Neural progenitor cell (in vitro differentiated cells): ENCODE results near the gene CD244. TPM values are rescaled to one million over a fixed set of nuclear protein-coding genes. Genes with fewer than 3 reads are reported as not detected.

Experiments used
- DNase-seq: peaks from one replicate; pipeline ENCODE4 v3.0.0-alpha.2; 2016; ENCODE audit warnings: low spot score
- H2AFZ ChIP-seq: fragments of 200-600 bp; sonication (generic); replicated peaks from 2 replicates; pipeline ENCODE4 v1.6.1; 2016; ENCODE audit warnings: antibody characterized with exemption
- H3F3A ChIP-seq: fragments of 200-600 bp; sonication (generic); 2 replicates; pipeline ENCODE4 v1.6.1; 2016; ENCODE audit warnings: antibody characterized with exemption, low read depth
- H3K27ac ChIP-seq: fragments of 200-600 bp; sonication (generic); 2 replicates; pipeline ENCODE4 v1.5.1; 2016; ENCODE audit warnings: mild to moderate bottlenecking
- H3K27me3 ChIP-seq: fragments of 200-600 bp; sonication (generic); 2 replicates; pipeline ENCODE4 v1.6.1; 2016; ENCODE audit warnings: mild to moderate bottlenecking, moderate library complexity
- H3K36me3 ChIP-seq: fragments of 200-600 bp; sonication (generic); 2 replicates; pipeline ENCODE4 v1.5.1; 2016
- H3K4me1 ChIP-seq: fragments of 200-600 bp; sonication (generic); 2 replicates; pipeline ENCODE4 v1.6.1; 2016; ENCODE audit warnings: mixed run types
- H3K4me2 ChIP-seq: fragments of 200-600 bp; sonication (generic); 2 replicates; pipeline ENCODE4 v1.6.1; 2016
- H3K4me3 ChIP-seq: fragments of 200-600 bp; sonication (generic); 2 replicates; pipeline ENCODE4 v1.5.1; 2016
- H3K79me2 ChIP-seq: fragments of 200-600 bp; sonication (generic); 2 replicates; pipeline ENCODE4 v1.6.1; 2016; ENCODE audit warnings: low read depth
- H3K9ac ChIP-seq: fragments of 200-600 bp; sonication (generic); 2 replicates; pipeline ENCODE4 v1.6.1; 2016
- H3K9me3 ChIP-seq: fragments of 200-600 bp; sonication (generic); 2 replicates; pipeline ENCODE4 v1.5.1; 2016; ENCODE audit warnings: low read depth
- H4K20me1 ChIP-seq: fragments of 200-600 bp; sonication (generic); 2 replicates; pipeline ENCODE4 v1.6.1; 2016; ENCODE audit warnings: low read depth
- H3K27ac Mint-ChIP-seq: 3 replicates; pipeline ENCODE4 v1.8.0; 2021; ENCODE audit warnings: mixed read lengths
- H3K27me3 Mint-ChIP-seq: 2 replicates; pipeline ENCODE4 v1.8.0; 2022; ENCODE audit warnings: low read depth, mild to moderate bottlenecking, inconsistent platforms, moderate library complexity, mixed read lengths; ENCODE audit not compliant: insufficient read depth
- H3K36me3 Mint-ChIP-seq: 3 replicates; pipeline ENCODE4 v1.8.0; 2021; ENCODE audit warnings: mixed read lengths
- H3K4me1 Mint-ChIP-seq: 3 replicates; pipeline ENCODE4 v1.8.0; 2021; ENCODE audit warnings: mixed read lengths
- H3K4me3 Mint-ChIP-seq: 3 replicates; pipeline ENCODE4 v1.8.0; 2021; ENCODE audit warnings: mild to moderate bottlenecking, moderate library complexity, mixed read lengths
- H3K9me3 Mint-ChIP-seq: 3 replicates; pipeline ENCODE4 v1.8.0; 2020; ENCODE audit warnings: mixed read lengths
- CTCF ChIP-seq: fragments of 200-600 bp; sonication (generic); IDR thresholded peaks from 2 replicates; pipeline ENCODE4 v1.5.1; 2017; ENCODE audit warnings: antibody characterized with exemption, mild to moderate bottlenecking
- EZH2 ChIP-seq: fragments of 200-600 bp; sonication (generic); IDR thresholded peaks from 2 replicates; pipeline ENCODE4 v1.6.1; 2017; ENCODE audit warnings: antibody characterized with exemption, mild to moderate bottlenecking, moderate library complexity
- EZH2phosphoT487 ChIP-seq: fragments of 200-600 bp; sonication (generic); IDR thresholded peaks from 2 replicates; pipeline ENCODE4 v1.6.1; 2017; ENCODE audit warnings: antibody characterized with exemption
- total RNA-seq: library from RNA; depleted of rRNA; stranded (reverse); fragments of >200 nt; gene quantifications from 2 replicates; pipeline ENCODE4 v1.2.3, GENCODE V29; 2015; ENCODE audit warnings: low replicate concordance

The CD244 gene
- total RNA-seq, 1 donor from 2014 or later: not detected

- no peaks in the 10 kb centered on the region for H3K36me3 Mint-ChIP-seq
- no peaks in the 10 kb centered on the region for H3K4me1 Mint-ChIP-seq
- Histone ChIP-seq H3K9me3 (peaks cover 3% of the 10 kb centered on the region), H3K79me2 (no peaks in the 10 kb centered on the region), H2AFZ (no peak overlapping the region), H3K27ac (no peak overlapping the region), H3F3A (no peaks in the 10 kb centered on the region), H3K9ac (no peak overlapping the region), H3K36me3 (no peaks in the 10 kb centered on the region), H3K4me1 (no peaks in the 10 kb centered on the region), H4K20me1 (no peaks in the 10 kb centered on the region), H3K4me3 (no peak overlapping the region), H3K27me3 (no peaks in the 10 kb centered on the region), H3K4me2 (no peak overlapping the region)
- H3K27me3 Mint-ChIP-seq: peaks cover 9% of the 10 kb centered on the region
- no peak overlapping the region for H3K27ac Mint-ChIP-seq
- no peak for DNase-seq
- H3K9me3 Mint-ChIP-seq: peaks cover 18% of the 10 kb centered on the region
- no peak overlapping the region for H3K4me3 Mint-ChIP-seq
- TF ChIP-seq CTCF (no peak), EZH2phosphoT487 (no peak), EZH2 (no peak)
Observed at GRCh38 chr1:160810486-160810885, 52.2 kb downstream of the CD244 start.

GRCh38 chr1:160808289-160808688, 54.4 kb downstream of the CD244 start:
- Mint-ChIP-seq H3K9me3 (peaks cover 27% of the 10 kb centered on the region), H3K27me3 (peaks cover 9% of the 10 kb centered on the region), H3K27ac (no peak overlapping the region), H3K4me3 (no peak overlapping the region), H3K36me3 (no peaks in the 10 kb centered on the region), H3K4me1 (no peaks in the 10 kb centered on the region)
- H2AFZ ChIP-seq: no peak overlapping the region
- TF ChIP-seq CTCF: no peak
- no peak for TF ChIP-seq EZH2phosphoT487
- no peak for TF ChIP-seq EZH2
- H3F3A ChIP-seq: no peaks in the 10 kb centered on the region
- no peak overlapping the region for H3K4me2 ChIP-seq
- H3K36me3 ChIP-seq: no peaks in the 10 kb centered on the region
- no peak for DNase-seq
- no peaks in the 10 kb centered on the region for H3K79me2 ChIP-seq
- no peak overlapping the region for H3K4me3 ChIP-seq
- no peaks in the 10 kb centered on the region for H3K4me1 ChIP-seq
- no peaks in the 10 kb centered on the region for H3K27me3 ChIP-seq
- H3K27ac ChIP-seq: no peak overlapping the region
- peaks cover 3% of the 10 kb centered on the region for H3K9me3 ChIP-seq
- no peak overlapping the region for H3K9ac ChIP-seq
- H4K20me1 ChIP-seq: no peaks in the 10 kb centered on the region

- H3K27me3 Mint-ChIP-seq: peaks cover 9% of the 10 kb centered on the region
- H3K9me3 Mint-ChIP-seq: peaks cover 27% of the 10 kb centered on the region
- H3K4me1 Mint-ChIP-seq: no peaks in the 10 kb centered on the region
- no peak overlapping the region for H3K4me3 ChIP-seq
- no peak overlapping the region for H3K27ac ChIP-seq
- TF ChIP-seq EZH2 (no peak), CTCF (no peak), EZH2phosphoT487 (no peak)
- no peaks in the 10 kb centered on the region for H4K20me1 ChIP-seq
- H3K4me1 ChIP-seq: no peaks in the 10 kb centered on the region
- no peak overlapping the region for H3K27ac Mint-ChIP-seq
- H3K36me3 Mint-ChIP-seq: no peaks in the 10 kb centered on the region
- H3K9ac ChIP-seq: no peak overlapping the region
- H3K4me2 ChIP-seq: no peak overlapping the region
- no peaks in the 10 kb centered on the region for H3K79me2 ChIP-seq
- peaks cover 3% of the 10 kb centered on the region for H3K9me3 ChIP-seq
- H3F3A ChIP-seq: no peaks in the 10 kb centered on the region
- H3K27me3 ChIP-seq: no peaks in the 10 kb centered on the region
- no peak for DNase-seq
- H3K36me3 ChIP-seq: no peaks in the 10 kb centered on the region
- no peak overlapping the region for H3K4me3 Mint-ChIP-seq
- no peak overlapping the region for H2AFZ ChIP-seq
Observed at GRCh38 chr1:160807738-160808137, 54.9 kb downstream of the CD244 start.

- no peak for TF ChIP-seq EZH2
- TF ChIP-seq EZH2phosphoT487: no peak
- no peak for TF ChIP-seq CTCF
- peaks cover 27% of the 10 kb centered on the region for H3K9me3 Mint-ChIP-seq
- Histone ChIP-seq H3F3A (no peaks in the 10 kb centered on the region), H2AFZ (no peak overlapping the region), H3K4me2 (no peak overlapping the region), H3K9ac (no peak overlapping the region), H3K4me1 (no peaks in the 10 kb centered on the region), H3K79me2 (no peaks in the 10 kb centered on the region), H3K27me3 (no peaks in the 10 kb centered on the region), H3K4me3 (no peak overlapping the region), H3K27ac (no peak overlapping the region), H3K9me3 (peaks cover 3% of the 10 kb centered on the region), H3K36me3 (no peaks in the 10 kb centered on the region), H4K20me1 (no peaks in the 10 kb centered on the region)
- no peaks in the 10 kb centered on the region for H3K4me1 Mint-ChIP-seq
- no peak overlapping the region for H3K27ac Mint-ChIP-seq
- no peaks in the 10 kb centered on the region for H3K36me3 Mint-ChIP-seq
- no peak overlapping the region for H3K4me3 Mint-ChIP-seq
- no peak for DNase-seq
- H3K27me3 Mint-ChIP-seq: peaks cover 9% of the 10 kb centered on the region
Observed at GRCh38 chr1:160807247-160807646, 55.4 kb downstream of the CD244 start.
